HG03108 (cell line): ENCODE measurements around the gene CHADL.

Experiments used
- ATAC-seq: cut with Tn5 transposase; IDR thresholded peaks from one replicate; pipeline ENCODE4 v1.9.1; 2021; ENCODE audit warnings: moderate library complexity; ENCODE audit not compliant: unreplicated experiment

Gene CHADL

GRCh38 chr22:41234815-41235695 lies 5.7 kb downstream of the CHADL start:
- no peak for ATAC-seq

GRCh38 chr22:41231369-41231768 lies 9.4 kb downstream of the CHADL start:
- ATAC-seq = no peak

GRCh38 chr22:41230401-41230785 lies 10.3 kb downstream of the CHADL start:
- no peak for ATAC-seq

GRCh38 chr22:41229730-41230400 lies 10.9 kb downstream of the CHADL start:
- ATAC-seq = no peak

GRCh38 chr22:41229215-41229614 lies 11.5 kb downstream of the CHADL start:
- ATAC-seq = no peak

- ATAC-seq = no peak
These were observed 13.7 kb downstream of the CHADL start for GRCh38 chr22:41226723-41227655.

GRCh38 chr22:41223535-41223934 lies 17.2 kb downstream of the CHADL start:
- no peak for ATAC-seq

GRCh38 chr22:41222846-41223507 lies 17.8 kb downstream of the CHADL start:
- no peak for ATAC-seq

- ATAC-seq = peak; percentile 81
These were observed 23.1 kb downstream of the CHADL start for GRCh38 chr22:41217553-41218157.

GRCh38 chr22:41216984-41217383 lies 23.7 kb downstream of the CHADL start:
- no peak for ATAC-seq

- ATAC-seq = no peak
These were observed 24.8 kb downstream of the CHADL start for GRCh38 chr22:41215926-41216325.

GRCh38 chr22:41215409-41215808 lies 25.3 kb downstream of the CHADL start:
- no peak for ATAC-seq

GRCh38 chr22:41206719-41207118 lies 34.0 kb downstream of the CHADL start:
- ATAC-seq = no peak

- peak; percentile 99 for ATAC-seq
These were observed 35.5 kb downstream of the CHADL start, which contains the start of gene L3MBTL2 for GRCh38 chr22:41204992-41205900. Gene L3MBTL2, plus strand, starts transcription at chr22:41205312. Its CDS starts 51 bp downstream, at chr22:41205363.

GRCh38 chr22:41204066-41204465 lies 36.7 kb downstream of the CHADL start:
- ATAC-seq = no peak

GRCh38 chr22:41203118-41203517 lies 37.6 kb downstream of the CHADL start:
- ATAC-seq = no peak

- no peak for ATAC-seq
These were observed 39.6 kb downstream of the CHADL start for GRCh38 chr22:41201141-41201540.

- ATAC-seq = no peak
These were observed 42.6 kb downstream of the CHADL start for GRCh38 chr22:41198027-41198580.
